ENCODE results near the gene LCN6.

Gene LCN6

GRCh38 chr9:136700304-136700703 is 48.0 kb downstream of the LCN6 start:
- TF ChIP-seq CTCF (IDR thresholded peaks at IDR 0.05; ENCODE audit: extremely low read depth, insufficient read depth, missing control alignments) = no peak
- no peak for DNase-seq (ENCODE audit: low spot score)
- in situ Hi-C loops (cut with MboI; ENCODE audit: low pct_unique_long_range_greater_than_20kb, low sequenced_read_pairs, unreplicated experiment) = no loop called here

DNA sequence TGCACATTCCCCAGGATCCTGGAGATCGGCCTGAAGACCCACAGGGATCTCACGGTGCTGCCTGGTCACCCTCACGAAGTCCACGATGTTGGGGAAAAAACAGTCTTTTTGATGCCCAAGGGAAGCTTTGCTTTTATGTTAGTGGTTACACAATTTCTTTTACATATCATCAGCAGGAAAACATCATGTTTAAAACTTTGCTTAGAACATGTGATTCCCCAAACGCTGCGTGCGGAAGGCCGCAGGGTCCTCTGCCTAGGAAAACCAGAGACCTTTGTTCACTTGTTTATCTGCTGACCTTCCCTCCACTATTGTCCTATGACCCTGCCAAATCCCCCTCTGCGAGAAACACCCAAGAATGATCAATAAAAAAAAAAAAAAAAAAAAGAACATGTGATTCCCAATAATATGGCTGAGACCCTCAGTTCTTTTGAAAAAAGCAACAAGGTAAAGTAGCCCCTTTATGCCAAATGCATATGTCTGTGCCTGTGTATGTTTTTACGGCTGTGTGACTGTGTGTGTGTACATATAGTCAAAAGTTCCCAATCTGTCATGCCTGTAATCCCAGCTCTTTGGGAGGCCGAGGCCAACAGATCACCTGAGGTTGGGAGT is 49.6 kb downstream of the LCN6 start:
- DNase-seq (ENCODE audit: low spot score) = no peak
- TF ChIP-seq CTCF (IDR thresholded peaks at IDR 0.05; ENCODE audit: extremely low read depth, insufficient read depth, missing control alignments) = no peak
- in situ Hi-C loops (cut with MboI; ENCODE audit: low pct_unique_long_range_greater_than_20kb, low sequenced_read_pairs, unreplicated experiment) = no loop called here

GRCh38 chr9:136697821-136698526 is 50.4 kb downstream of the LCN6 start:
- in situ Hi-C loops (cut with MboI; ENCODE audit: low pct_unique_long_range_greater_than_20kb, low sequenced_read_pairs, unreplicated experiment) = no loop called here
- no peak for TF ChIP-seq CTCF (IDR thresholded peaks at IDR 0.05; ENCODE audit: extremely low read depth, insufficient read depth, missing control alignments)
- no peak for DNase-seq (ENCODE audit: low spot score)

GRCh38 chr9:136697146-136697820 is 51.0 kb downstream of the LCN6 start:
- in situ Hi-C loops (cut with MboI; ENCODE audit: low pct_unique_long_range_greater_than_20kb, low sequenced_read_pairs, unreplicated experiment) = no loop called here
- no peak for DNase-seq (ENCODE audit: low spot score)
- TF ChIP-seq CTCF (IDR thresholded peaks at IDR 0.05; ENCODE audit: extremely low read depth, insufficient read depth, missing control alignments) = no peak

DNA sequence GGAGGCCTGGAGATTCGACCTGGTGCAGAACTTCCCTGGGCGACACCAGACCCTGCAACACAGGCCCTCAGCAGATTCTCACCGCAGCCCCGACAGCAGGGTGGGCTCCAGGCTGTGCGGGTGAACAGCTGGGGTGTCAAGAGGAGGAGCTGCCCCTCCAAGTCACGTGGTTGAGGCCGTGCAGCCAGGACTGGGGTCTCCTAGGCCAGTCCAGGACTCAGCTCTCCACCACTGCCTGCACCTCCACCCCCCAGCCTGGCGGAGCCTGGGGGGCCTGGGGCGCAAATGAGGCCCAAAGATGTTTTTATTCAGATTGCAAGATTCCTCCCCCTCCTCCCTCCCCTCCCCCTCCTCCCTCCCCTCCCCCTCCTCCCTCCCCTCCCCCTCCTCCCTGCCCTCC is 51.8 kb downstream of the LCN6 start:
- no peak for DNase-seq (ENCODE audit: low spot score)
- in situ Hi-C loops (cut with MboI; ENCODE audit: low pct_unique_long_range_greater_than_20kb, low sequenced_read_pairs, unreplicated experiment) = no loop called here
- no peak for TF ChIP-seq CTCF (IDR thresholded peaks at IDR 0.05; ENCODE audit: extremely low read depth, insufficient read depth, missing control alignments)

DNA sequence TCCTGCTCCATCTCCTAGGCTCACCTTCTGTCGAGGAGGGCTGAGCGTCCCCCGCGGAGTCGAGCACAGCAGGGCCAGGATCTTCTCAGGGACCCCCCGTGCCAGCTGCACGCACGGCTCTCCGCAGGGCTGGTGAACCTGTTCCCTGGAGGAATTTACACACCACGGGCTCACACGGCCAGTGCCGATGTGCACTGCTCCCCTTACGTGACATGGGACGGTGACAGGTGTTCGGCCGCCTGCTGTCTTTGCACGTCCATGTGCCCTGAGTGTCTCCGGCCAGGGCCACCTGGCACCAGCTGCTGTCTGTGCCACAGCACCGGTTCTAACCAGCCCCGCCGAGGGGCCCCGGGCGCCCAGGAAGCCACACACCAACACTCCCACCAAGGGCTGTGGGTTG is 52.4 kb downstream of the LCN6 start:
- no peak for TF ChIP-seq CTCF (IDR thresholded peaks at IDR 0.05; ENCODE audit: extremely low read depth, insufficient read depth, missing control alignments)
- in situ Hi-C loops (cut with MboI; ENCODE audit: low pct_unique_long_range_greater_than_20kb, low sequenced_read_pairs, unreplicated experiment) = no loop called here
- DNase-seq (ENCODE audit: low spot score) = no peak
